ENCODE results near the gene NFATC4.
A peak's percentile ranks its signal among the peaks of the same experiment; 100 is the strongest.
"Not testable (repeated sequence)": the region's sequence is repeated elsewhere in the genome, so short reads cannot be mapped to it uniquely, and the experiment has no call there.

The NFATC4 gene

GRCh38 chr14:24339284-24340151, 28.5 kb upstream of the NFATC4 start, which contains the start of gene RIPK3:
RIPK3 (minus strand) TSS chr14:24339991; CDS start chr14:24339826, 165 bp downstream.
- no peak for DNase-seq (ENCODE audit: low read depth)

- no peak for DNase-seq (ENCODE audit: low read depth)
These were observed 27.4 kb upstream of the NFATC4 start for GRCh38 chr14:24340606-24341005.

GRCh38 chr14:24342889-24343288, 25.1 kb upstream of the NFATC4 start:
- DNase-seq (ENCODE audit: low read depth) = no peak

- no peak for DNase-seq (ENCODE audit: low read depth)
These were observed 24.0 kb upstream of the NFATC4 start for GRCh38 chr14:24343795-24344660.

DNA sequence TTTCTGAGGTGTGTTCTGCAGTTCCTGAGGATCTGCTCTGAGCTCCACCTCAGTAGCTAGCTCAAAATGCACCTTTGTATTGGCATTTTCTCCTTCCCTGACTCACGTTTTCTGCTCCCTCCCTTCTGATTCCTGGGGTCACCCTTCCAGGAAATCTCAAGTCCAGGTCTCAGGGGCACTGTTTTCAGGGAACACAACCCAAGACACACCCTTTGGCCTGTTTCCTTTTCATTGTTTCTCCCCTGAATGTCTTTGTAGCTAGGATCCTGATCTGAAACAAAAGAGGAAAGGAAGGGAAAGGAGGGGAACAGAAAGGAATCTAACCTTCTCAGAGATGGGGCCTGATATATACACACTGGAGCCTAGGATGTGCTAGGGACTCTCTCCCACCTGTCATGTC, 20.9 kb upstream of the NFATC4 start:
- DNase-seq (ENCODE audit: low read depth) = no peak

DNA sequence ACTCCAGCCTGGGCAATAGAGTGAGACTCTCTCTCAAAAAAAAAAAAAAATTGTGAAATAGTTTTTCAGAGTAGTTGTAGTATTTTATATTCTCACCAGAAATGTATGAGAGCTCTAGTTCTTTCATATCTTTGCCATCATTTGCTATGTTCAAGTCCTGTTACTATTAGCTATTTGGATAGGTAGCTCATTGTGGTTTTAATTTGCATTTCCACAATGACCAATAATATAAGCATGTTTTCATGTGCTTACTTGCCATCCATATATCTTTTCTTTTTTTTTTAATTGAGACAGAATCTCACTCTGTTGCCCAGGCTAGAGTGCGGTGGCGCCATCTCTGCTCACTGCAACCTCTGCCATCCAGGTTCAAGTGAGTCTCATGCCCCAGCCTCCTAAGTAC, 19.8 kb upstream of the NFATC4 start:
- DNase-seq (ENCODE audit: low read depth) = no peak

GRCh38 chr14:24349742-24350141, 18.2 kb upstream of the NFATC4 start:
- no peak for DNase-seq (ENCODE audit: low read depth)

DNA sequence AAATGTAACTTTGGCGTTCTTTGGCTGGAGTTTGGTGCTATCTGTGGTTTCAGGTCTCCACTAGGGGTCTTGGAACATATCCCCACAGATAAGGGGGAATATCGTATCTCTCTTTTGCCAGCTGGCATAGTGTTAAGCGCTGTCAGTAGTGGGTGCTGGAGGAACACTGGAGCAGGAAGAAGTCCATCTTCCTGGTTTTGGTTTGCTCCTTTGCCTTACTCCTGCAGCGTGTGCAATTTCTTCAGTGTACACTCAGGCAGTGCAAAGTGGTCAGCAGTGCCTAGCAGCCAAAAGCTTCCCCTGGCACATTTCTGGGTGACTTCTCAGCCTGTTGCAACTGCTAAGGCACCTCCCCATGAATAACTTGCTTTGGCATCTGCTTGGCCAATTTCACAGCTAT, 16.5 kb upstream of the NFATC4 start:
- peak; percentile 91 for DNase-seq (ENCODE audit: low read depth)

GRCh38 chr14:24353559-24354481, 14.2 kb upstream of the NFATC4 start:
- peak; percentile 54 for DNase-seq (ENCODE audit: low read depth)

DNA sequence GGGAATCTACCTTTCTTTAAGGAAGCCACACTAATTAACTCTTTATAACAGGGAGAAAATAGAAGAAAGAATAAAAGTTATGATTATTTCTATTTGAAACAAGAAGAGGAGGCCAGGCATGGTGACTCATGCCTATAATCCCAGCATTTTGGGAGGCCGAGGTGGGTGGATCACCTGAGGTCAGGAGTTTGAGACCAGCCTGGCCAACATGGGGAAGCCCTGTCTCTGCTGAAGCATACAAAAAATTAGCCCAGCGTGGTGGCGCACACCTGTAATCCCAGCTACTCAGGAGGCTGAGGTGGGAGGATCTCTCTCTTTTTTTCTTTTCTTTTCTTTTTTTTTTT, 13.5 kb upstream of the NFATC4 start:
- DNase-seq (ENCODE audit: low read depth) = not testable (repeated sequence)

- no peak for DNase-seq (ENCODE audit: low read depth)
These were observed 13.0 kb upstream of the NFATC4 start for GRCh38 chr14:24355009-24355408.

- no peak for DNase-seq (ENCODE audit: low read depth)
These were observed 11.8 kb upstream of the NFATC4 start for GRCh38 chr14:24356208-24356607.

DNA sequence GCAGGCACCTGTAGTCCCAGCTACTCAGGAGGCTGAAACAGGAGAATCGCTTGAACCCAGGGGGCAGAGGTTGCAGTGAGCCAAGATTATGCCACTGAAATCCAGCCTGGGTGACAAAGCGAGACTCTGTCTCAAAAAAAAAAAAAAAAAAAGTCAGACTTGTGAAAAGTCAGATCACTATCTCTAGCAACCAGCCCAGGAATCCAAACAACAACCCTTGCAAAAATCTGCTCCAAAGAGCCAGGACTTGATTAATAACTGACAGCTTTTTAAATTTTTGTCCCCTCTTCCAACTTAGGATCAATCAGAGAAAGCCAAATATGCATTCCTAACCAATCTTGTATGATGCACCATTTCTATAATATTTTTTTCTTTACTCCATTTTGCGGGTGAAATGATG, 7.7 kb upstream of the NFATC4 start:
- no peak for DNase-seq (ENCODE audit: low read depth)

DNA sequence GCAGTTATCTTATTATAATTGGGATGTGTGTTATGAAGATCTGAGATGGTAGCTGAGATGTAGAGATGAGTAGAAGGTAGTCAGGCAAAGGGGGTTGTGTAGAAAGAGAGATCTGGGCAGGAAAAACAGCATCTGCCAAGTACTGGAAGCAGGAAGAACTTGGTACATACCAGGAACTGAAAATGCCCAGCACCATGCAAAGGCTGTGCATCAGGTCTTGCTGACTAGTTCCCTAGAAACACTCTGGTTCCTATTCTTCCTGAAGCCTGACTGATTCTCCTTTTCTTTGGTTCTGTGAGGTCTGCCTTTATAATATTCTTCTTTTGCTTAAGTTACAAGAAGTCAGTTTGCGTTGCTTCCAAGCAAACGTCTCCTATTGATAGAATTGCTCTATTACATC, 6.7 kb upstream of the NFATC4 start:
- DNase-seq (ENCODE audit: low read depth) = no peak

DNA sequence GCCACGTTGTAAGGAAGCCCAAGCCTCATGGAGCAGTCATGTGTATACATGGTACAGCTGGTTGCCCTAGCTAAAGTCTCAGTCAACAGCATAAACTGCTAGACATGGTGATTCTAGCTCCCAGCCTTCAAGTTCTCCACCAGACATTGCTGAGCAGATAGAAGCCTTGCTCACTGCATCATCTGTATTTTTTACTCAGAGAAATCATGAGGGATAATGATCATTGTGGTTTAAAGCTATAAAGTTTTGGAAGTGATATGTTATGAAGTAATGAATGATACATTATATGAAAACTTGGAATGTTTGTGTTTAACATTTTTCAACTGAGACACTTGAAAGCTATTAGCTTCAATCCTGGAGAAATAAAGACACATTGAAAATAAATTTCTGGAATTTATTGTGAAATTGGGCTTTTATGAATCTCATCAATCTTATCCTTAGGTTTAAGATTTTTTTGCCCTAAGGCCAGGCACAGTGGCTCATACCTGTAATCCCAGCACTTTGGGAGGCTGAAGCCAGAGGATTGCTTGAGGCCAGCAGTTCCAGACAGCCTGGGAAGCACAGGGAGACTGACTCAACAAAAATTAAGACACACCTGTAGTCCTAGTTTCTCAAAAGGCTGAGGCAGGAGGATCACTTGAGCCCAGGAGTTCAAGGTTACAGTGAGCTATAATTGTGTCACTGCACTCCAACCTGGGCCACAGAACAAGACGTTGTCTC, 5.6 kb upstream of the NFATC4 start:
- no peak for DNase-seq (ENCODE audit: low read depth)

GRCh38 chr14:24363401-24363800, 4.6 kb upstream of the NFATC4 start:
- no peak for DNase-seq (ENCODE audit: low read depth)

GRCh38 chr14:24364841-24365240, 3.1 kb upstream of the NFATC4 start:
- no peak for DNase-seq (ENCODE audit: low read depth)

- DNase-seq (ENCODE audit: low read depth) = peak; percentile 96
These were observed 2.2 kb upstream of the NFATC4 start for GRCh38 chr14:24365600-24366412.

DNA sequence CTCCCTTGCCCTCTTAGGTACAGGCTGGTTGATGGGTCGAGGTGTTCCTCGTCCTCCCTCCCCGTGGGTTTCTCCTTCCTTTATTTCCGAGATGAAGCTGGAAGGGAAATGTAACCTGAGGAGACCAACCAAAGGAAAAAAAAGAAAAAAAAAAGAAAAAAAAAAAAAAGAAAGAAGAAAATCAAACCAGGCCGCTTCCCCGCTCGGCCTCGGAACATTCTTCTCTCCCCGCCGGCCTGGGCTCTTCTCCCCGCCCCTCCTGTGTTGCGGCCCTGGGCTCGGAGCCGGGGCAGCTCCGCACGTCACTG, 1.6 kb upstream of the NFATC4 start:
- no peak for DNase-seq (ENCODE audit: low read depth)

GRCh38 chr14:24366721-24367513, 1.1 kb upstream of the NFATC4 start:
- peak; percentile 99 for DNase-seq (ENCODE audit: low read depth)
